Ovary (tissue), 3 donors: ENCODE results near the gene DTNA.
A peak's percentile ranks its signal among the peaks of the same experiment; 100 is the strongest.

Source experiments
- CTCF ChIP-seq, 3 donors: fragments of 450-650 bp in 2 of 3; fragments of 200-600 bp in 1 of 3; IDR thresholded peaks; one replicate each; pipeline versions ENCODE4 v1.5.1 to v1.8.0; 2016 to 2022; ENCODE audit warnings: antibody characterized with exemption in 3 of 3, mild to moderate bottlenecking in 1 of 3
- EP300 ChIP-seq: sonication (generic); formaldehyde crosslinking; IDR thresholded peaks from one replicate; pipeline ENCODE4 v1.6.1; 2017; ENCODE audit warnings: antibody characterized with exemption
- POLR2A ChIP-seq: fragments of 450-650 bp; IDR thresholded peaks from one replicate; pipeline ENCODE4 v1.6.1; 2017; ENCODE audit warnings: antibody characterized with exemption, mild to moderate bottlenecking, moderate library complexity
- donor health status: DM: no; HTN: no; CAD: no.

GRCh38 chr18:34661464-34662087 is 48.5 kb upstream of the DTNA start:
- TF ChIP-seq CTCF (IDR thresholded peaks at IDR 0.05) (peak; percentile 29 to 57 (median 37)), POLR2A (no peak), EP300 (no peak)
